ENCODE data around the gene CPT1B. TPM values are rescaled to one million over a fixed set of nuclear protein-coding genes. Genes with fewer than 3 reads are reported as not detected.
A peak's percentile ranks its signal among the peaks of the same experiment; 100 is the strongest.

The CPT1B gene
- total RNA-seq, 1 donor from 2014 or later: 118 TPM

DNA sequence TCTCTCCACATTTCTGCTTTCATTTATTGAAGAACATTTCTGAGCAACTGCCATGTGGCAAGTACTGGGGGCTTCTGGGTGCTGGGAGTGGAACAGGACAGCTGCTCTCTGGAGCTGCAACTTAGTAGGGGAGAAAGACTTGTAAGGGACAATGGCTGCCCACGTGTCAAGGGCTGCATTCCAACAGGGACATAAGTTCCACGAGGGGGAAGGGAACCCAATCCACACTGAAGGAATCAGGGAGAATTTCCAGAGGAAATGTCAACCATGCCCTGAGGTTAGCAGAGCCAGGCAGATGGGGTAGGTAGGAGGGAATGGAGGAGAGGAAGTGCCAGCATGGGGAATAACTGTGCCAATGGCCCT, 24.1 kb upstream of the CPT1B start:
- peak overlapping the region; percentile 60 for H3K27ac Mint-ChIP-seq (ENCODE audit: unreplicated experiment)
- H3K9me3 Mint-ChIP-seq (ENCODE audit: unreplicated experiment): peaks cover 15% of the 10 kb centered on the region
- H3K27me3 Mint-ChIP-seq (ENCODE audit: unreplicated experiment): peaks cover 23% of the 10 kb centered on the region
- peaks cover 12% of the 10 kb centered on the region for H3K36me3 Mint-ChIP-seq (ENCODE audit: unreplicated experiment)
- no peak for TF ChIP-seq CTCF (IDR thresholded peaks at IDR 0.05; ENCODE audit: partially characterized antibody, unreplicated experiment)
- no peak for DNase-seq
- H3K4me1 Mint-ChIP-seq (ENCODE audit: low read depth, unreplicated experiment): peaks cover 17% of the 10 kb centered on the region
- peak overlapping the region; percentile 93 for H3K4me3 Mint-ChIP-seq (ENCODE audit: unreplicated experiment)

GRCh38 chr22:50601669-50602337, 23.6 kb upstream of the CPT1B start:
- H3K27ac Mint-ChIP-seq (ENCODE audit: unreplicated experiment): peak overlapping the region; percentile 60
- H3K27me3 Mint-ChIP-seq (ENCODE audit: unreplicated experiment): peaks cover 20% of the 10 kb centered on the region
- H3K36me3 Mint-ChIP-seq (ENCODE audit: unreplicated experiment): peaks cover 17% of the 10 kb centered on the region
- peak overlapping the region; percentile 93 for H3K4me3 Mint-ChIP-seq (ENCODE audit: unreplicated experiment)
- H3K9me3 Mint-ChIP-seq (ENCODE audit: unreplicated experiment): peaks cover 15% of the 10 kb centered on the region
- TF ChIP-seq CTCF (IDR thresholded peaks at IDR 0.05; ENCODE audit: partially characterized antibody, unreplicated experiment): no peak
- DNase-seq: no peak
- peaks cover 17% of the 10 kb centered on the region for H3K4me1 Mint-ChIP-seq (ENCODE audit: low read depth, unreplicated experiment)

DNA sequence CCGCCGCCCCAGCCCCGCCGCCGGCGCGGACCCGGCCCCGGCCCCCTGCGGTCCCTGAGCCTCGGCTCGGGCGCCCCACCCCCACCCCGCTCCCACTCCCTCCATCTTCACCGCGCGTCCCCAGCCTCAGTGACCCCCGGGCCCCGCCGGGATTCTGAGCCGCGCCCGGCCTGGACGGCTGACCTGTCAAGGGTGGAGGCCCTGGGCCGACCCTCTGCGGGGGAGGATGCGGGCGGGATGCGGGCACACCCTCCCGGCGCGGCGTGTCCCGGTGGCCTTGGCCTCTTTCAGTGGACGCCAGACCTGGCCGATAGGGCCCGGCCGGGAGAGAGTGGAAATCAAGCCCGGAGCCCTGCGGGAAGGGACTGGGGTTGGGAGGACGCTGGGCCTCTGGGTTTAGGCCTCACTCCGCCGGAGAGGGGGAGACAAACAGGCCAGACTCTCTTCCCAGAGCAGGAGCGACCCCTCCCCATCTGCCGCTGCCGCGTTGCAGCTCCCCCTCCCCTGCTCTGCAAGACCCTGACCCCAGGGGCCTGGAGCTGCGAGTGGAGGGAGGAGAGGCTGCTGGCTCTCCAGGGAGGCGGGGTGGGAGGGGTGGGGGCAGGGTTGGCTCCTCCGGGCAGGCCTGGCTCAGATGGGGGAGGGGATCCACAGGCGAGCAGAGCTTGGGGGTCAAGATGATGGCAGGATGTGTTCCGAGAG, 22.9 kb upstream of the CPT1B start:
- peak; percentile 67 for DNase-seq
- Mint-ChIP-seq H3K4me3 (ENCODE audit: unreplicated experiment) (peak overlapping the region; percentile 93), H3K36me3 (ENCODE audit: unreplicated experiment) (peaks cover 20% of the 10 kb centered on the region), H3K27ac (ENCODE audit: unreplicated experiment) (peak overlapping the region; percentile 60), H3K9me3 (ENCODE audit: unreplicated experiment) (peaks cover 15% of the 10 kb centered on the region), H3K4me1 (ENCODE audit: low read depth, unreplicated experiment) (peaks cover 17% of the 10 kb centered on the region), H3K27me3 (ENCODE audit: unreplicated experiment) (peaks cover 19% of the 10 kb centered on the region)
- TF ChIP-seq CTCF (IDR thresholded peaks at IDR 0.05; ENCODE audit: partially characterized antibody, unreplicated experiment): no peak

DNA sequence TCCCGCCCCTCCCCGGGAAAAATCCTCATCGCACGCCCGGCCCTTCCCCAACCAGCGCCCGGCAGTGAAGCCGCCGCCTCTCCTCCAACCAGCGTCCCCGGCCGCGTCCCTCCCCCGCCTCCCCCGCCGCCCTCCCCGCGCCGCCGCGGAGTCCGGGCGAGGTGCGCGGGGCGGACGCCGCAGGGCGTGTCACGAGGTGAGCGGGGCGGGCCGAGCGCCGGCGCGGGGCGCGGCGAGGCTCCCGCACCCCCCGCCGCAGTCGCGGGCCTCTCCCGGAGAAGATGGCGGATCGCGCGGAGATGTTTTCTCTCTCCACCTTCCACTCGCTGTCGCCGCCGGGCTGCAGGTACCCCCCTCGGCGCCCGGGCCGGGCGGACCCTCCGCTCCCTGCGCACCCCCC, 22.3 kb upstream of the CPT1B start, which contains the start of gene MAPK8IP2:
TSS of gene MAPK8IP2 (plus strand) at position 256 of the 400 bp plus-strand sequence. CDS start at position 282, 26 bp downstream.
- peaks cover 20% of the 10 kb centered on the region for H3K36me3 Mint-ChIP-seq (ENCODE audit: unreplicated experiment)
- peak within 1 kb of the TSS; percentile 80 for H3K27ac Mint-ChIP-seq (ENCODE audit: unreplicated experiment)
- H3K9me3 Mint-ChIP-seq (ENCODE audit: unreplicated experiment): peaks cover 15% of the 10 kb centered on the region
- H3K4me3 Mint-ChIP-seq (ENCODE audit: unreplicated experiment): peak within 1 kb of the TSS; percentile 94
- peaks cover 19% of the 10 kb centered on the region for H3K27me3 Mint-ChIP-seq (ENCODE audit: unreplicated experiment)
- H3K4me1 Mint-ChIP-seq (ENCODE audit: low read depth, unreplicated experiment): peaks cover 17% of the 10 kb centered on the region
- DNase-seq: peak; percentile 74
- no peak for TF ChIP-seq CTCF (IDR thresholded peaks at IDR 0.05; ENCODE audit: partially characterized antibody, unreplicated experiment)

Measured in glutamatergic neuron (in vitro differentiated cells).